Prostate gland (tissue), 2 donors: ENCODE data around the gene WDR41.

Source experiments
- CTCF ChIP-seq, 4 experiments: fragments of 200-600 bp in 2 of 4; fragments of 450-650 bp in 2 of 4; sonication (generic) in 2 of 4; IDR thresholded peaks; 1 replicate in 3 of 4; 2 replicates in 1 of 4; pipeline ENCODE4 v1.5.1; 2016 to 2019; ENCODE audit warnings: antibody characterized with exemption in 4 of 4, mild to moderate bottlenecking in 2 of 4, moderate library complexity in 2 of 4
- POLR2A ChIP-seq: fragments of 450-650 bp; IDR thresholded peaks from one replicate; pipeline ENCODE4 v1.6.1; 2016; ENCODE audit warnings: antibody characterized with exemption, mild to moderate bottlenecking

- no peak for TF ChIP-seq CTCF (IDR thresholded peaks at IDR 0.05)
- TF ChIP-seq POLR2A: no peak
These were observed 72.2 kb downstream of the WDR41 start for GRCh38 chr5:77419644-77420582.
